NT2/D1 (cell line): ENCODE data around the gene HS1BP3.

Experiments
- DNase-seq: peaks from one replicate; pipeline ENCODE4 v3.0.0-alpha.2; 2011; ENCODE audit warnings: low read depth, low spot score
- H3K27me3 ChIP-seq: 2 replicates; pipeline ENCODE4 v1.6.0; 2011; ENCODE audit warnings: mild to moderate bottlenecking; ENCODE audit not compliant: insufficient read length, insufficient read depth
- H3K36me3 ChIP-seq: 2 replicates; pipeline ENCODE4 v1.6.1; 2011; ENCODE audit warnings: mild to moderate bottlenecking, low read length, mixed read lengths; ENCODE audit not compliant: insufficient read depth, insufficient read length
- H3K4me1 ChIP-seq: 2 replicates; pipeline ENCODE4 v1.5.1; 2011; ENCODE audit not compliant: insufficient read depth, insufficient read length
- H3K4me3 ChIP-seq: 2 replicates; pipeline ENCODE4 v1.5.1; 2011; ENCODE audit warnings: low read depth; ENCODE audit not compliant: insufficient read length
- H3K9ac ChIP-seq: 2 replicates; pipeline ENCODE4 v1.6.0; 2011; ENCODE audit warnings: low read depth; ENCODE audit not compliant: insufficient read length
- H3K9me3 ChIP-seq: 2 replicates; pipeline ENCODE4 v1.5.1; 2011; ENCODE audit warnings: mild to moderate bottlenecking, low read length; ENCODE audit not compliant: insufficient read depth
- SUZ12 ChIP-seq: IDR thresholded peaks from 2 replicates; pipeline ENCODE4 v1.6.1; 2011; ENCODE audit not compliant: insufficient read length, insufficient read depth; ENCODE audit errors: extremely low read depth
- YY1 ChIP-seq: IDR thresholded peaks from 2 replicates; pipeline ENCODE4 v1.6.1; 2011; ENCODE audit not compliant: insufficient read length, insufficient read depth
- ZNF274 ChIP-seq: IDR thresholded peaks from 2 replicates; pipeline ENCODE4 v1.6.1; 2011; ENCODE audit warnings: mild to moderate bottlenecking, low read depth, low read length

HS1BP3 gene

GRCh38 chr2:20634507-20635112 lies 16.3 kb downstream of the HS1BP3 start:
- no peak for TF ChIP-seq YY1
- TF ChIP-seq SUZ12 = no peak
- TF ChIP-seq ZNF274 = no peak
- Histone ChIP-seq H3K9me3 (no peaks in the 10 kb centered on the region), H3K36me3 (peaks cover 18% of the 10 kb centered on the region), H3K4me3 (no peak overlapping the region), H3K4me1 (no peaks in the 10 kb centered on the region), H3K27me3 (no peaks in the 10 kb centered on the region), H3K9ac (no peak overlapping the region)
- DNase-seq = no peak

GRCh38 chr2:20633794-20634506 lies 16.9 kb downstream of the HS1BP3 start:
- TF ChIP-seq ZNF274 = no peak
- no peak for TF ChIP-seq YY1
- no peak for TF ChIP-seq SUZ12
- Histone ChIP-seq H3K9me3 (no peaks in the 10 kb centered on the region), H3K4me3 (no peak overlapping the region), H3K27me3 (no peaks in the 10 kb centered on the region), H3K9ac (no peak overlapping the region), H3K4me1 (no peaks in the 10 kb centered on the region), H3K36me3 (peaks cover 16% of the 10 kb centered on the region)
- DNase-seq = no peak

- Histone ChIP-seq H3K9me3 (no peaks in the 10 kb centered on the region), H3K27me3 (no peaks in the 10 kb centered on the region), H3K36me3 (peaks cover 15% of the 10 kb centered on the region), H3K4me1 (no peaks in the 10 kb centered on the region), H3K4me3 (no peak overlapping the region), H3K9ac (no peak overlapping the region)
- TF ChIP-seq ZNF274 (no peak), YY1 (no peak), SUZ12 (no peak)
- DNase-seq = no peak
Measured at GRCh38 chr2:20633001-20633400, 17.9 kb downstream of the HS1BP3 start.

- Histone ChIP-seq H3K9ac (no peak overlapping the region), H3K27me3 (no peaks in the 10 kb centered on the region), H3K4me1 (no peaks in the 10 kb centered on the region), H3K4me3 (no peak overlapping the region), H3K36me3 (peaks cover 10% of the 10 kb centered on the region), H3K9me3 (no peaks in the 10 kb centered on the region)
- no peak for DNase-seq
- TF ChIP-seq SUZ12 = no peak
- no peak for TF ChIP-seq ZNF274
- no peak for TF ChIP-seq YY1
Measured at GRCh38 chr2:20632446-20632990, 18.4 kb downstream of the HS1BP3 start.

GRCh38 chr2:20631617-20632307 lies 19.1 kb downstream of the HS1BP3 start:
- Histone ChIP-seq H3K4me3 (no peak overlapping the region), H3K9ac (no peak overlapping the region), H3K9me3 (no peaks in the 10 kb centered on the region), H3K27me3 (no peaks in the 10 kb centered on the region), H3K4me1 (peaks cover 7% of the 10 kb centered on the region), H3K36me3 (peaks cover 10% of the 10 kb centered on the region)
- no peak for DNase-seq
- no peak for TF ChIP-seq ZNF274
- TF ChIP-seq SUZ12 = no peak
- TF ChIP-seq YY1 = no peak

- no peaks in the 10 kb centered on the region for H3K27me3 ChIP-seq
- no peak overlapping the region for H3K4me3 ChIP-seq
- TF ChIP-seq ZNF274 (no peak), YY1 (no peak), SUZ12 (no peak)
- DNase-seq = no peak
- H3K9ac ChIP-seq = no peak overlapping the region
- no peaks in the 10 kb centered on the region for H3K9me3 ChIP-seq
- peaks cover 10% of the 10 kb centered on the region for H3K36me3 ChIP-seq
- H3K4me1 ChIP-seq = peaks cover 10% of the 10 kb centered on the region
Measured at GRCh38 chr2:20630967-20631366, 19.9 kb downstream of the HS1BP3 start.
